A673 (cell line): ENCODE measurements around the gene PER2. TPM values are rescaled to one million over a fixed set of nuclear protein-coding genes. Genes with fewer than 3 reads are reported as not detected.

Experiments used
- BruUV-seq: library from RNA; stranded (reverse); fragments of 400-500 nt; replicated peaks from 2 replicates; lab custom pipeline; 2021; lab: Mats Ljungman, UMichigan
- CTCF ChIA-PET: fragments of 300-600 bp; sonication (Branson Sonifier 250); formaldehyde crosslinking; loops from one replicate; lab custom pipeline; 2022; ENCODE audit warnings: antibody characterized with exemption; lab: Charles Lee
- POLR2A ChIA-PET: fragments of 300-600 bp; sonication (Branson Sonifier 250); formaldehyde crosslinking; loops from one replicate; lab custom pipeline; 2022; ENCODE audit warnings: antibody characterized with exemption; ENCODE audit not compliant: low non-redundant PET; lab: Charles Lee
- DNase-seq: peaks from one replicate; pipeline ENCODE4 v3.0.0-alpha.2; 2015; ENCODE audit warnings: low spot score
- H3K27ac ChIP-seq: fragments of 200-600 bp; sonication (generic); 2 replicates; pipeline ENCODE4 v1.5.1; 2016; ENCODE audit warnings: mixed run types, low read depth, mild to moderate bottlenecking, mixed read lengths, antibody characterized with exemption, low read length; ENCODE audit not compliant: poor library complexity, severe bottlenecking
- H3K27me3 ChIP-seq: fragments of 200-600 bp; sonication (generic); replicated peaks from 2 replicates; pipeline ENCODE4 v1.6.1; 2017; ENCODE audit warnings: mixed run types, low read depth, mild to moderate bottlenecking, mixed read lengths, antibody characterized with exemption, low read length; ENCODE audit not compliant: insufficient read depth, poor library complexity
- H3K36me3 ChIP-seq: fragments of 200-600 bp; sonication (generic); 2 replicates; pipeline ENCODE4 v1.6.1; 2016; ENCODE audit warnings: mixed run types, mild to moderate bottlenecking, mixed read lengths, antibody characterized with exemption, low read length; ENCODE audit not compliant: insufficient read depth, poor library complexity, severe bottlenecking
- H3K4me1 ChIP-seq: fragments of 200-600 bp; sonication (generic); 2 replicates; pipeline ENCODE4 v1.6.1; 2017; ENCODE audit warnings: mixed run types, mild to moderate bottlenecking, mixed read lengths, antibody characterized with exemption, low read length; ENCODE audit not compliant: insufficient read depth, poor library complexity, severe bottlenecking
- H3K4me3 ChIP-seq: fragments of 200-600 bp; sonication (generic); 2 replicates; pipeline ENCODE4 v1.5.1; 2016; ENCODE audit warnings: low read depth, mixed run types, mild to moderate bottlenecking, mixed read lengths, low read length; ENCODE audit not compliant: poor library complexity, severe bottlenecking
- H3K9me3 ChIP-seq: fragments of 200-600 bp; sonication (generic); 2 replicates; pipeline ENCODE4 v1.6.1; 2016; ENCODE audit warnings: mixed run types, low read depth, mild to moderate bottlenecking, mixed read lengths, antibody characterized with exemption, low read length; ENCODE audit not compliant: poor library complexity, severe bottlenecking
- EZH2 ChIP-seq: fragments of 200-600 bp; sonication (generic); IDR thresholded peaks from 2 replicates; pipeline ENCODE4 v1.6.1; 2017; ENCODE audit warnings: borderline replicate concordance, low read depth, mild to moderate bottlenecking, mixed read lengths, antibody characterized with exemption, low read length; ENCODE audit not compliant: poor library complexity, severe bottlenecking
- intact Hi-C: fragments of 100-400 bp; cut with micrococcal nuclease; formaldehyde crosslinking; loops from one replicate; pipeline ENCODE4 v1.10.0; 2022; ENCODE audit not compliant: unreplicated experiment
- total RNA-seq: library from RNA; stranded (reverse); gene quantifications from 2 replicates; pipeline ENCODE4 v1.2.3, GENCODE V29; 2021
- TF ChIP-seq, protein P1 (sequence below): fragments of 300-800, 200-600 bp; sonication (generic); conservative IDR thresholded peaks from 2 replicates; pipeline ENCODE4 v1.5.1; 2017; ENCODE audit warnings: low read depth, mild to moderate bottlenecking, antibody characterized with exemption, low read length, moderate library complexity, mixed read lengths

PER2 gene
- total RNA-seq, 1 experiment from 2014 or later: 7.5 TPM

DNA sequence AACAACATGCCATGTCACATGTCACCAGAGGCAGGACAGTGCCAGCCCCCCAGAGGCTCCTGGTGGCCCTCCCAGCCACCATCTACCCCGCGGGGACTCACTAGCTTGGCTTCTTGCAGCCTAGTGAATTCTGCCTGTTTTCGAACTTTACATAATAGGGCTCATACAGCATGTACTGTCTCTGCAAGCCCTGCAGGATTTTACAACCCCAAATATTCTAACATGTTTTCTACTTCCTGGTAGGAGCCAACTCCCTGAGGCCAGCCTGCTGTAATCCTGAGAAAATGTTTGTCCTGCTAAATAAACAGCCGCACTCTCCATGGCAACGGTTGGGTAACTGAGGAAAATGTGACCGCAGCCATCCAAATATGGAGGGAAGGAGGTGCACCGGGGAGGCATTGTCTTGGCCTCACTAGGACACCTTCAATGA lies 2.7 kb downstream of the PER2 start:
- TF ChIP-seq, protein P1, sequence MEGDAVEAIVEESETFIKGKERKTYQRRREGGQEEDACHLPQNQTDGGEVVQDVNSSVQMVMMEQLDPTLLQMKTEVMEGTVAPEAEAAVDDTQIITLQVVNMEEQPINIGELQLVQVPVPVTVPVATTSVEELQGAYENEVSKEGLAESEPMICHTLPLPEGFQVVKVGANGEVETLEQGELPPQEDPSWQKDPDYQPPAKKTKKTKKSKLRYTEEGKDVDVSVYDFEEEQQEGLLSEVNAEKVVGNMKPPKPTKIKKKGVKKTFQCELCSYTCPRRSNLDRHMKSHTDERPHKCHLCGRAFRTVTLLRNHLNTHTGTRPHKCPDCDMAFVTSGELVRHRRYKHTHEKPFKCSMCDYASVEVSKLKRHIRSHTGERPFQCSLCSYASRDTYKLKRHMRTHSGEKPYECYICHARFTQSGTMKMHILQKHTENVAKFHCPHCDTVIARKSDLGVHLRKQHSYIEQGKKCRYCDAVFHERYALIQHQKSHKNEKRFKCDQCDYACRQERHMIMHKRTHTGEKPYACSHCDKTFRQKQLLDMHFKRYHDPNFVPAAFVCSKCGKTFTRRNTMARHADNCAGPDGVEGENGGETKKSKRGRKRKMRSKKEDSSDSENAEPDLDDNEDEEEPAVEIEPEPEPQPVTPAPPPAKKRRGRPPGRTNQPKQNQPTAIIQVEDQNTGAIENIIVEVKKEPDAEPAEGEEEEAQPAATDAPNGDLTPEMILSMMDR: no peak
- TF ChIP-seq EZH2: no peak
- Histone ChIP-seq H3K4me1 (peaks cover 26% of the 10 kb centered on the region), H3K9me3 (no peaks in the 10 kb centered on the region), H3K36me3 (no peaks in the 10 kb centered on the region), H3K27ac (no peak overlapping the region), H3K4me3 (no peak overlapping the region), H3K27me3 (no peaks in the 10 kb centered on the region)
- intact Hi-C loops: no loop called here
- DNase-seq: no peak
- CTCF ChIA-PET: no interaction called here
- POLR2A ChIA-PET: no interaction called here
- BruUV-seq: no TSS peak

DNA sequence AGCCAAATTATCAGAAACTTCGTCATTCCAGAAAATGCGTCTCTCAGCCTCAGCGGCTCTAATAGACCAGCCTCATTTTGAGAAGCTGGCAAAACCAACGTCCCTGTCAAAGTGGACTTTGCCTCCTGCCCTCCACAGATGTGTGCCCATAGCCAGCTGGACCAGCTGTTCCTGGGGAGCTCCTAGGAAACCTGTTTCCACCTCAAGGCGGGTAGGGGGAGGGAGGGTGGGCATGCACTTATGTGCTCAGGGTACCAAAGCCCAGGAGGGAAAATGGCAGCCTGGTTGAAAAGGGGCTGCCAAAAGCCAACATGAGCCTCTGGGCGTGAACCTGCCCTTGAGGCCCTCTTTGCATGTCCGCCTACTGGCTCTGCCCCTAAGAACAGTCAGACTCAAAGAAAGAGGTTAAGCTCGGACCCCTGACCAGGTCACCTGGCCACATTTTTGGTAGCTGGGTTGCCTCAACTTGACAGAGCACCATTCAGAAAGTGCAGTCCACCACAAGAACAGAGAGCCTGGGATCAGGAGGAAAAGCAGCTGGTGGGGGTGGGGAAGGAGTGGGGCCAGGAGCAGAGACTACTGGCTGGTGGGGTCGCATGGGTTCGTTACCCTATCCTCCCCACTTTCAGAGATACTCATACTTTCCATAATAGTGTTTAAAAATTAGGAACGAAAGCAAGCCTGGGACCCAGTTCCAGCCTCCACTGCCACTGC lies 3.5 kb downstream of the PER2 start:
- no peak for TF ChIP-seq EZH2
- TF ChIP-seq, protein P1: no peak
- H3K27me3 ChIP-seq: no peaks in the 10 kb centered on the region
- no peak for DNase-seq
- POLR2A ChIA-PET: no interaction called here
- intact Hi-C loops: no loop called here
- no peaks in the 10 kb centered on the region for H3K36me3 ChIP-seq
- peaks cover 26% of the 10 kb centered on the region for H3K4me1 ChIP-seq
- no peak overlapping the region for H3K4me3 ChIP-seq
- CTCF ChIA-PET: no interaction called here
- no peaks in the 10 kb centered on the region for H3K9me3 ChIP-seq
- H3K27ac ChIP-seq: no peak overlapping the region
- BruUV-seq: no TSS peak

DNA sequence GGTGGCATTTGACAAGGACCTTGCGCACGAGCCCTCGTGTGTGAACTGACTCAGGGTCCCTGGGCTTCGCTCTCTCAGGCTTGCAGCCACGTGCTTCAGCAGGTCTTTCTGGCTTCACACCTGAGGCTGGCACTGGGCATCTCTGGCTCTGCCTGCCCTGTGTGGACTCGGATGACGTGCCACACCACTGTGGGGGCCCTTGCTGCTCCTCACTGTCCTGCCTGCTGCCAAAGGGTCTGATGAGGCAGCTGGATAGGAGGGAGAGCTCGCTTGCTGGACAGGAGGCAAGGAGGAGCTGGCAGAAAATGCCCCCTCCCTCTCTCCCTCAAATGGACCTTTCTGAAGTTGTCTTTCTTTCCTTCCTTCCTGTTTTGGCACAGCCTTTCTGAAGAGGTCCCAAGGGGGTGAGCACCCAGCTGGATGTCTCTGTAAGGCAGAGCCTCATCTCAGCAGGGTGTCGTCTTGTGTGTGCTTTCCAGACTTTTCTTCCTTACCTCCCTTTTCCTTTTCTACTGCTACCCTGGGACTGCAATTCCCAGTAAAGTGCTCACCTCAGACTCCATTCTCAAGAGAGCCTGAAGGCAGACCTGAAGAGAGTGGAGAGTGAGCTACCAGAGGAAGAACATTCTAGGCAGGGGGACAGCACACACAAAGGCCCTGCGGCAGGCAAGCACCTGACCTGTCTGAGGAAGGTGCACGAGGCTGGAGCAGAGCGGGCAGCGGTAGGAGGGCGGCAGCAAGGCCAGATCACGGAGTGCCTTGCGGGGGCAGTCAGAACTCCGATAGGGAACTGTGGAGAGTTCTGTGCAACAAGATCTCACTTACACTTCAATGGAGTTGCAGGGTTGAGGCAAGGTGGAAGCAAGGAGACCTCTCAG lies 5.3 kb downstream of the PER2 start:
- Histone ChIP-seq H3K4me3 (no peak overlapping the region), H3K4me1 (peaks cover 20% of the 10 kb centered on the region), H3K27me3 (no peaks in the 10 kb centered on the region), H3K27ac (no peak overlapping the region), H3K9me3 (no peaks in the 10 kb centered on the region), H3K36me3 (no peaks in the 10 kb centered on the region)
- BruUV-seq: no TSS peak
- CTCF ChIA-PET: no interaction called here
- intact Hi-C loops: no loop called here
- POLR2A ChIA-PET: no interaction called here
- DNase-seq: peak; percentile 52
- TF ChIP-seq, protein P1: no peak
- no peak for TF ChIP-seq EZH2
